Hepatocyte (in vitro differentiated cells): ENCODE results near the gene DUX4.
"Not testable (repeated sequence)": the region's sequence is repeated elsewhere in the genome, so short reads cannot be mapped to it uniquely, and the experiment has no call there.

Experiments used
- EZH2 ChIP-seq: fragments of 200-600 bp; sonication (generic); IDR thresholded peaks from 2 replicates; pipeline ENCODE4 v1.6.1; 2016; ENCODE audit warnings: antibody characterized with exemption, mild to moderate bottlenecking, borderline replicate concordance
- EZH2phosphoT487 ChIP-seq: fragments of 200-600 bp; sonication (generic); IDR thresholded peaks from one replicate; pipeline ENCODE4 v1.6.1; 2018; ENCODE audit warnings: antibody characterized with exemption, mild to moderate bottlenecking, low read depth, moderate library complexity; ENCODE audit not compliant: unreplicated experiment, severe bottlenecking
- TF ChIP-seq, protein P1 (sequence below): fragments of 200-600 bp; sonication (generic); IDR thresholded peaks from 2 replicates; pipeline ENCODE4 v1.5.1; 2016; ENCODE audit warnings: antibody characterized with exemption, mild to moderate bottlenecking; ENCODE audit not compliant: poor library complexity

DNA sequence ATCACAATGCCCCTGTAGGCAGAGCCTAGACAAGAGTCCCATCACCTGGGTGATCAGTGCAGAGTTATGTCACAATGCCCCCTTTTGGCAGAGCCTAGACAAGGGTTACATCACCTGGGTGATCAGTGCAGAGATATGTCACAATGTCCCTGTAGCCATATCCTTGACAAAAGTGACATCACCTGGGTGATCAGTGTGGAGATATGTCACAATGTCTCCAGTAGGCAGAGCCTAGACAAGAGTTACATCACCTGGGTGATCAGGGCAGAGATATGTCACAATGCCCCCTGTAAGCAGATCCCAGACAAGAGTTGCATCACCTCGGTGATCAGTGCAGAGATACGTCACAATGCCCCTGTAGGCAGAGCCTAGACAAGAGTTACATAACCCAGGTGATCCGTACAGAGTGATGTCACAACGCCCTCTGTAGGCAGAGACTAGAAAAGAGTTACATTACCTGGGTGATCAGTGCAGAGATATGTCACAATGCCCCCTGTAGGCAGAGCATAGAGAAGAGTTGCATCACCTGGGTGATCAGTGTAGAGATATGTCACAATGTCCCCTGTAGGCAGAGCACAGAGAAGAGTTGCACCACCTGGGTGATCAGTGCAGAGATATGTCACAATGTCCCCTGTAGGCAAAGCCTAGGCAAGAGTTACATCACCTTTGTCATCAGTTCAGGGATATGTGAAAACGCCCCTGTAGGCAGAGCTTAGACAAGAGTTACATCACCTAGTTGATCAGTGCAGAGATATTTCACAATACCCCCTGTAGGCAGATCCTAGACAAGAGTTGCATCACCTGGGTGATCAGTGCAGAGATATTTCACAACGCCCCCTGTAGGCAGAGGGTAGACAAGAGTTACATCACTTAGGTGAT lies 4.4 kb downstream of the DUX4 start:
- TF ChIP-seq, protein P1, sequence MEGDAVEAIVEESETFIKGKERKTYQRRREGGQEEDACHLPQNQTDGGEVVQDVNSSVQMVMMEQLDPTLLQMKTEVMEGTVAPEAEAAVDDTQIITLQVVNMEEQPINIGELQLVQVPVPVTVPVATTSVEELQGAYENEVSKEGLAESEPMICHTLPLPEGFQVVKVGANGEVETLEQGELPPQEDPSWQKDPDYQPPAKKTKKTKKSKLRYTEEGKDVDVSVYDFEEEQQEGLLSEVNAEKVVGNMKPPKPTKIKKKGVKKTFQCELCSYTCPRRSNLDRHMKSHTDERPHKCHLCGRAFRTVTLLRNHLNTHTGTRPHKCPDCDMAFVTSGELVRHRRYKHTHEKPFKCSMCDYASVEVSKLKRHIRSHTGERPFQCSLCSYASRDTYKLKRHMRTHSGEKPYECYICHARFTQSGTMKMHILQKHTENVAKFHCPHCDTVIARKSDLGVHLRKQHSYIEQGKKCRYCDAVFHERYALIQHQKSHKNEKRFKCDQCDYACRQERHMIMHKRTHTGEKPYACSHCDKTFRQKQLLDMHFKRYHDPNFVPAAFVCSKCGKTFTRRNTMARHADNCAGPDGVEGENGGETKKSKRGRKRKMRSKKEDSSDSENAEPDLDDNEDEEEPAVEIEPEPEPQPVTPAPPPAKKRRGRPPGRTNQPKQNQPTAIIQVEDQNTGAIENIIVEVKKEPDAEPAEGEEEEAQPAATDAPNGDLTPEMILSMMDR = not testable (repeated sequence)
- TF ChIP-seq EZH2, EZH2phosphoT487: not testable (repeated sequence)
